ENCODE data around the gene TIGD2.

DNA sequence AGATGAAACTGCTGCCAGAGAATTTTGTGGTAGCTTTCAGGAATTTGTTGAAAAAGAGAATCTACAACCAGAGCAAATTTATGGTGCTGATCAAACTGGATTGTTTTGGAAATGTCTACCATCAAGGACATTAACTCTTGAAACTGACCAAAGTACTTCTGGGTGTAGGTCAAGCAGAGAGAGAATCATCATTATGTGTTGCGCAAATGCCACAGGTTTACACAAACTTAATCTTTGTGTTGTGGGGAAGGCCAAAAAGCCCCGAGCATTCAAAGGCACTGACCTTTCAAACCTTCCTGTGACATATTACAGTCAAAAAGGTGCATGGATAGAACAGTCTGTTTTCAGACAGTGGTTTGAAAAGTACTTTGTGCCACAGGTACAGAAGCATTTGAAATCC is 2.1 kb downstream of the TIGD2 start:
- TF ChIP-seq, protein P1, sequence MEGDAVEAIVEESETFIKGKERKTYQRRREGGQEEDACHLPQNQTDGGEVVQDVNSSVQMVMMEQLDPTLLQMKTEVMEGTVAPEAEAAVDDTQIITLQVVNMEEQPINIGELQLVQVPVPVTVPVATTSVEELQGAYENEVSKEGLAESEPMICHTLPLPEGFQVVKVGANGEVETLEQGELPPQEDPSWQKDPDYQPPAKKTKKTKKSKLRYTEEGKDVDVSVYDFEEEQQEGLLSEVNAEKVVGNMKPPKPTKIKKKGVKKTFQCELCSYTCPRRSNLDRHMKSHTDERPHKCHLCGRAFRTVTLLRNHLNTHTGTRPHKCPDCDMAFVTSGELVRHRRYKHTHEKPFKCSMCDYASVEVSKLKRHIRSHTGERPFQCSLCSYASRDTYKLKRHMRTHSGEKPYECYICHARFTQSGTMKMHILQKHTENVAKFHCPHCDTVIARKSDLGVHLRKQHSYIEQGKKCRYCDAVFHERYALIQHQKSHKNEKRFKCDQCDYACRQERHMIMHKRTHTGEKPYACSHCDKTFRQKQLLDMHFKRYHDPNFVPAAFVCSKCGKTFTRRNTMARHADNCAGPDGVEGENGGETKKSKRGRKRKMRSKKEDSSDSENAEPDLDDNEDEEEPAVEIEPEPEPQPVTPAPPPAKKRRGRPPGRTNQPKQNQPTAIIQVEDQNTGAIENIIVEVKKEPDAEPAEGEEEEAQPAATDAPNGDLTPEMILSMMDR (IDR thresholded peaks at IDR 0.05): no peak
- TF ChIP-seq POLR2A (IDR thresholded peaks at IDR 0.05): no peak
